GM13977 (cell line): ENCODE measurements around the gene JPT2.

Source experiments
- DNase-seq: peaks from one replicate; pipeline ENCODE4 v3.0.0; 2012; ENCODE audit warnings: low spot score
- CTCF ChIP-seq: IDR thresholded peaks from 2 replicates; pipeline ENCODE4 v1.5.1; 2012; ENCODE audit warnings: mild to moderate bottlenecking, control low read depth; ENCODE audit not compliant: insufficient read depth; ENCODE audit errors: extremely low read depth, missing control alignments
- in situ Hi-C: fragments of 300-500 bp; cut with MboI; formaldehyde crosslinking; loops from one replicate; pipeline ENCODE4 v1.12.0; 2022; ENCODE audit warnings: low sequenced_read_pairs, low pct_unique_long_range_greater_than_20kb, mixed read lengths, inconsistent platforms; ENCODE audit not compliant: unreplicated experiment

The JPT2 gene

GRCh38 chr16:1640261-1640941 is 37.7 kb upstream of the JPT2 start:
- no peak for TF ChIP-seq CTCF
- in situ Hi-C loops = no loop called here
- no peak for DNase-seq

GRCh38 chr16:1641261-1641660 is 36.8 kb upstream of the JPT2 start:
- no peak for TF ChIP-seq CTCF
- in situ Hi-C loops = no loop called here
- no peak for DNase-seq

GRCh38 chr16:1642148-1642547 is 35.9 kb upstream of the JPT2 start:
- in situ Hi-C loops = no loop called here
- no peak for DNase-seq
- TF ChIP-seq CTCF = no peak

GRCh38 chr16:1642753-1643152 is 35.3 kb upstream of the JPT2 start:
- in situ Hi-C loops = no loop called here
- no peak for DNase-seq
- TF ChIP-seq CTCF = no peak

- no peak for DNase-seq
- in situ Hi-C loops = no loop called here
- no peak for TF ChIP-seq CTCF
Measured at GRCh38 chr16:1643521-1643920, 34.6 kb upstream of the JPT2 start.

DNA sequence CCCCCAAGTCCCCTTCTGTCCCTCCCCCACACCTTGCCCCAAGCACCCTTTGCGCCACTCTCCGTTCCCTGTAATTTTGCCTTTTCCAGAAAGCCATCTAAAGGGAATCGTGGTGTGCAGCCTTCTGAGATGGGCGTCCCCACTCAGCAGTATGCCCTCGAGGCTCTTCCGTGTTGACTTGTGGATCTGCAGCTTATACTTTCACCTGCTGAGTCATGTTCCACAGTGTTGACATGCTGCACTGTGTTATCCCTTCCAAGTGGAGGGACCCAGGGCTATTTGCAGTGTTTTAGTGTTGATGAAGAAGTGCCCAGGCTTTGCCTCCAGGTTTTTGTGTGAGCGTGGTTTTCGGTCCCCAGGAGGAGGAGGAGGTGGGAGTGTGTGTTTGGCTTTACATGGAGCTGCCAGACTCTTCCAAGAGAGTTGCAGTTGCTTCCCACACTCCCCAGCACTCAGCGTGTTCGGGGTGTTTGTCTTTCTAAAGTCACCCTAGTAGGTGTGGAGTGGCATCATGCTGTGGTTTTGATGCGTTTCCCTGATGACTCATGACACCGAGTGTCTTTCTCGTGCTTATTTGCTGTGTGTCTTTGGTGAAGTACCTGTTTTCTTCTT is 32.1 kb upstream of the JPT2 start:
- no peak for DNase-seq
- no peak for TF ChIP-seq CTCF
- in situ Hi-C loops = no loop called here

DNA sequence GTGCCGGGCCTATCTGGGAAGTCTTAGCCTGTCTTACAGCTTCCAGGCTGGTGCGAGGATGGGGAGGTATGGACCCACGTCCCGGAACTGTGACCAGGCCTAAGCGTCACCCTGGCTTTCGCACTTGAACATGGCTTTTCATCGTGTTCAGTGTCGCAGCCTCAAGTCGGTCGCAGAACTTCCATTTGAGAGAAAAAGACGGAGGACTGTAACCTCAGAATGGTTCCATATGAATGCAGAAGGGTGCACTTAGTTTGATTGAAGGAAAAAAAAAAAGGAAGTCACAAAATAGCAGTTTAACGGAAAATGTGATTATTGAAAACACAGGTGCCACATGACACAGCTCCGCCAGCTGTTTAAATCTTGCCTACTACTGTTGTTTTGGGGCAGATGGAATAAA is 30.2 kb upstream of the JPT2 start:
- in situ Hi-C loops = no loop called here
- DNase-seq = no peak
- TF ChIP-seq CTCF = no peak
